NCI-H2081 (cell line): ENCODE measurements around the gene CFAP126.
"Not testable (repeated sequence)": the region's sequence is repeated elsewhere in the genome, so short reads cannot be mapped to it uniquely, and the experiment has no call there.

Experiments
- DNase-seq, 2 experiments: peaks; one replicate each; lab custom pipeline; 2025; lab: John Stamatoyannopoulos, UW

Gene CFAP126

GRCh38 chr1:161381707-161382106, 14.0 kb upstream of the CFAP126 start:
- DNase-seq = no peak

GRCh38 chr1:161379071-161379470, 11.4 kb upstream of the CFAP126 start:
- no peak for DNase-seq

- peak in 1 of 2 experiments; percentile 24 for DNase-seq
These were observed 10.3 kb upstream of the CFAP126 start for GRCh38 chr1:161378014-161378413.

GRCh38 chr1:161374373-161374772, 6.7 kb upstream of the CFAP126 start:
- no peak for DNase-seq

GRCh38 chr1:161373442-161373841, 5.8 kb upstream of the CFAP126 start:
- DNase-seq = no peak

- DNase-seq = no peak
These were observed 2.5 kb downstream of the CFAP126 start for GRCh38 chr1:161365207-161365606.

- DNase-seq = no peak
These were observed 3.3 kb downstream of the CFAP126 start for GRCh38 chr1:161364332-161364731.

- DNase-seq = no peak
These were observed 8.4 kb downstream of the CFAP126 start for GRCh38 chr1:161359291-161359690.

- DNase-seq = no peak
These were observed 10.6 kb downstream of the CFAP126 start for GRCh38 chr1:161357073-161357472.

GRCh38 chr1:161351482-161351881, 16.2 kb downstream of the CFAP126 start:
- DNase-seq = no peak

- no peak for DNase-seq
These were observed 17.0 kb downstream of the CFAP126 start for GRCh38 chr1:161350671-161351070.

- no peak for DNase-seq
These were observed 24.9 kb downstream of the CFAP126 start for GRCh38 chr1:161342821-161343220.

- DNase-seq = no peak
These were observed 25.5 kb downstream of the CFAP126 start for GRCh38 chr1:161342177-161342576.

GRCh38 chr1:161335796-161336195, 31.9 kb downstream of the CFAP126 start:
- no peak for DNase-seq

- DNase-seq = no peak
These were observed 34.5 kb downstream of the CFAP126 start for GRCh38 chr1:161333166-161333565.

GRCh38 chr1:161330346-161330745, 37.3 kb downstream of the CFAP126 start:
- no peak for DNase-seq

GRCh38 chr1:161324020-161324419, 43.7 kb downstream of the CFAP126 start:
- DNase-seq = no peak

- DNase-seq = not testable (repeated sequence)
These were observed 51.6 kb downstream of the CFAP126 start for GRCh38 chr1:161315841-161316674.
